ENCODE measurements around the gene AIFM3. TPM values are rescaled to one million over a fixed set of nuclear protein-coding genes. Genes with fewer than 3 reads are reported as not detected.
"Not testable (repeated sequence)": the region's sequence is repeated elsewhere in the genome, so short reads cannot be mapped to it uniquely, and the experiment has no call there.

Gene AIFM3
- total RNA-seq, 2 donors from 2014 or later: 1.4 to 1.8 TPM

- Histone ChIP-seq H3K36me3 (no peaks in the 10 kb centered on the region), H3K27me3 (replicated peaks; ENCODE audit: insufficient read depth) (no peaks in the 10 kb centered on the region), H3K9me3 (no peaks in the 10 kb centered on the region), H3K4me3 (no peak overlapping the region), H3K27ac (no peak overlapping the region), H3K4me1 (replicated peaks) (peaks cover 8% of the 10 kb centered on the region)
- TF ChIP-seq POLR2A (IDR thresholded peaks at IDR 0.05): no peak
- TF ChIP-seq POLR2AphosphoS5 (IDR thresholded peaks at IDR 0.05): no peak
- TF ChIP-seq, protein P1, sequence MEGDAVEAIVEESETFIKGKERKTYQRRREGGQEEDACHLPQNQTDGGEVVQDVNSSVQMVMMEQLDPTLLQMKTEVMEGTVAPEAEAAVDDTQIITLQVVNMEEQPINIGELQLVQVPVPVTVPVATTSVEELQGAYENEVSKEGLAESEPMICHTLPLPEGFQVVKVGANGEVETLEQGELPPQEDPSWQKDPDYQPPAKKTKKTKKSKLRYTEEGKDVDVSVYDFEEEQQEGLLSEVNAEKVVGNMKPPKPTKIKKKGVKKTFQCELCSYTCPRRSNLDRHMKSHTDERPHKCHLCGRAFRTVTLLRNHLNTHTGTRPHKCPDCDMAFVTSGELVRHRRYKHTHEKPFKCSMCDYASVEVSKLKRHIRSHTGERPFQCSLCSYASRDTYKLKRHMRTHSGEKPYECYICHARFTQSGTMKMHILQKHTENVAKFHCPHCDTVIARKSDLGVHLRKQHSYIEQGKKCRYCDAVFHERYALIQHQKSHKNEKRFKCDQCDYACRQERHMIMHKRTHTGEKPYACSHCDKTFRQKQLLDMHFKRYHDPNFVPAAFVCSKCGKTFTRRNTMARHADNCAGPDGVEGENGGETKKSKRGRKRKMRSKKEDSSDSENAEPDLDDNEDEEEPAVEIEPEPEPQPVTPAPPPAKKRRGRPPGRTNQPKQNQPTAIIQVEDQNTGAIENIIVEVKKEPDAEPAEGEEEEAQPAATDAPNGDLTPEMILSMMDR (IDR thresholded peaks at IDR 0.05): no peak
- 87% methylated on average over 3 of the region's 3 CpGs for WGBS
- intact Hi-C loops (cut with DNase I): no loop called here
- no peak for DNase-seq (ENCODE audit: low spot score)
Measured at GRCh38 chr22:20922141-20922751, 44.8 kb upstream of the AIFM3 start.

DNA sequence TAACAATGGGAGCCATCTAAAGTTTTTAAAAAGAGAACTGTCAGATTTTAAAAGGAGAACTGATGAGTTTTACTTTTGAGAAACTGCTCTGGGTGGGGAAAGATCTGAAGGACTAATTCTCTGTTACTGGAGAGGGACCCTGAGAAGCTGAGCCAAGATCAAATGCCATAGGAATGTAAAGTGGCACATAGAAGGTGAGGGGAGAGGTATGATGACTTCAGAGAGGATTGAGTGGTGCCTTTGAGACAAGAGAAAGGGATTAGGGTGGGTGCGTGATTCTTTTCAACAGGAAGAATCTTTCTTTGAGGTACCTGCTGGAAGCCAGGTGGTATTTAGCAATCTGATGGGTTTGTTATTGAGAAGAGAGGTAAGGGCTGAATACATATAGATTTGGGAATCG, 40.8 kb upstream of the AIFM3 start:
- no peak overlapping the region for H3K4me3 ChIP-seq
- TF ChIP-seq, protein P1 (IDR thresholded peaks at IDR 0.05): no peak
- no peak for TF ChIP-seq POLR2AphosphoS5 (IDR thresholded peaks at IDR 0.05)
- no peak for TF ChIP-seq POLR2A (IDR thresholded peaks at IDR 0.05)
- DNase-seq (ENCODE audit: low spot score): no peak
- 72% methylated on average over 2 of the region's 2 CpGs for WGBS
- no peak overlapping the region for H3K27ac ChIP-seq
- no peaks in the 10 kb centered on the region for H3K27me3 ChIP-seq (replicated peaks; ENCODE audit: insufficient read depth)
- H3K9me3 ChIP-seq: no peaks in the 10 kb centered on the region
- no peaks in the 10 kb centered on the region for H3K36me3 ChIP-seq
- intact Hi-C loops (cut with DNase I): no loop called here
- H3K4me1 ChIP-seq (replicated peaks): no peaks in the 10 kb centered on the region

GRCh38 chr22:20927940-20928572, 39.0 kb upstream of the AIFM3 start:
- WGBS: 78% methylated on average over 4 of the region's 4 CpGs

GRCh38 chr22:20928573-20928967, 38.5 kb upstream of the AIFM3 start:
- intact Hi-C loops (cut with DNase I): no loop called here
- H3K9me3 ChIP-seq: no peaks in the 10 kb centered on the region
- TF ChIP-seq POLR2AphosphoS5 (IDR thresholded peaks at IDR 0.05) (no peak), POLR2A (IDR thresholded peaks at IDR 0.05) (no peak)
- TF ChIP-seq, protein P1 (IDR thresholded peaks at IDR 0.05): no peak
- H3K4me1 ChIP-seq (replicated peaks): no peaks in the 10 kb centered on the region
- 90% methylated on average over 4 of the region's 4 CpGs for WGBS
- H3K27me3 ChIP-seq (replicated peaks; ENCODE audit: insufficient read depth): no peaks in the 10 kb centered on the region
- no peak overlapping the region for H3K4me3 ChIP-seq
- no peak for DNase-seq (ENCODE audit: low spot score)
- no peak overlapping the region for H3K27ac ChIP-seq
- H3K36me3 ChIP-seq: no peaks in the 10 kb centered on the region

More at GRCh38 chr22:20927940-20928572, 39.0 kb upstream of the AIFM3 start:
- no peaks in the 10 kb centered on the region for H3K4me1 ChIP-seq (replicated peaks)
- H3K27ac ChIP-seq: no peak overlapping the region
- H3K9me3 ChIP-seq: no peaks in the 10 kb centered on the region
- intact Hi-C loops (cut with DNase I): no loop called here
- no peak for DNase-seq (ENCODE audit: low spot score)
- TF ChIP-seq POLR2A (IDR thresholded peaks at IDR 0.05) (no peak), POLR2AphosphoS5 (IDR thresholded peaks at IDR 0.05) (no peak)
- TF ChIP-seq, protein P1 (IDR thresholded peaks at IDR 0.05): no peak
- H3K27me3 ChIP-seq (replicated peaks; ENCODE audit: insufficient read depth): no peaks in the 10 kb centered on the region
- H3K36me3 ChIP-seq: no peaks in the 10 kb centered on the region
- no peak overlapping the region for H3K4me3 ChIP-seq

DNA sequence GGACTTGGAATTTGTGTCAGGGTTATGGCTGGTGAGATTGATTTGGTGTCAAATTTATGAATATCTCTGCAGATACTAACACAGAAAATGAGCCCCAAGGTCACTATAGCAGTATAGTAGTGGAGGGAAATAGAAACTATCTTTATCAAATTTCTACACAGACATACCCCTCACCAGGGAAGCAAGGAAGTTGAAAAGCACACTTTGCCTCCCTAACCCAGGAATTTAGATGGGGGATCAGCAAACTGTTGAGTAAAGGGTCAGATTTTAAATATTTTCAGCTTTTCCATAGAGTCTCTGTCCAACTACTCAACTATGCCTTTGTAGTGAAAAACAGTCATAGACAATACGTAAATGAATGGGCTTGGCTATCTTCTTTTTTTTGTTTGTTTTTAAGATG, 37.1 kb upstream of the AIFM3 start:
- intact Hi-C loops (cut with DNase I): no loop called here
- WGBS: 90% methylated on average over 1 of the region's 1 CpG

GRCh38 chr22:20930435-20930834, 36.6 kb upstream of the AIFM3 start:
- 99% methylated on average over 12 of the region's 12 CpGs for WGBS
- H3K9me3 ChIP-seq; H3K4me1 ChIP-seq (replicated peaks); intact Hi-C loops (cut with DNase I); H3K36me3 ChIP-seq; H3K27me3 ChIP-seq (replicated peaks; ENCODE audit: insufficient read depth); H3K27ac ChIP-seq; DNase-seq (ENCODE audit: low spot score); H3K4me3 ChIP-seq: not testable (repeated sequence)

More for the DNA sequence above, 37.1 kb upstream of the AIFM3 start:
- TF ChIP-seq POLR2A (IDR thresholded peaks at IDR 0.05) (no peak), POLR2AphosphoS5 (IDR thresholded peaks at IDR 0.05) (no peak)
- TF ChIP-seq, protein P1 (IDR thresholded peaks at IDR 0.05): no peak
- Histone ChIP-seq H3K36me3 (no peaks in the 10 kb centered on the region), H3K9me3 (no peaks in the 10 kb centered on the region), H3K4me1 (replicated peaks) (no peaks in the 10 kb centered on the region), H3K27me3 (replicated peaks; ENCODE audit: insufficient read depth) (no peaks in the 10 kb centered on the region), H3K4me3 (no peak overlapping the region), H3K27ac (no peak overlapping the region)
- DNase-seq (ENCODE audit: low spot score): no peak
